ENCODE results near the gene FIGN. TPM values are rescaled to one million over a fixed set of nuclear protein-coding genes. Genes with fewer than 3 reads are reported as not detected.

Gene FIGN
- total and polyA plus RNA-seq, 2 of the 4 experiments (the other 2 are of a cell fraction) = 0.77 to 0.90 TPM

- peaks cover 5% of the 10 kb centered on the region; the same call in 1 of the 2 replicates for H3K36me3 ChIP-seq (ENCODE audit: control insufficient read depth, insufficient read depth, low read length)
- no peak for TF ChIP-seq RFX5 (IDR thresholded peaks at IDR 0.05; ENCODE audit: low read depth, low read length)
- TF ChIP-seq MAFK (IDR thresholded peaks at IDR 0.05; ENCODE audit: low read depth, low read length) = no peak
- dilution Hi-C loops (cut with HindIII; ENCODE audit: low sequenced_read_pairs, unreplicated experiment) (no loop called here), in situ Hi-C loops (cut with MboI; ENCODE audit: low sequenced_read_pairs) (no loop called here), intact Hi-C loops (cut with micrococcal nuclease) (no loop called here)
- H4K20me1 ChIP-seq (ENCODE audit: insufficient read depth, low read length) = no peaks in the 10 kb centered on the region
- H2AK9ac ChIP-seq (replicated peaks; ENCODE audit: low read depth, low read length, poor library complexity) = no peak overlapping the region
- no peak overlapping the region for H2BK15ac ChIP-seq (ENCODE audit: low read depth, low read length)
- no peak overlapping the region for H3K18ac ChIP-seq (ENCODE audit: low read depth, low read length)
- H3K23ac ChIP-seq (ENCODE audit: low read depth, low read length) = no peak overlapping the region
- no peak overlapping the region for H2BK5ac ChIP-seq (ENCODE audit: low read depth, low read length, poor library complexity, severe bottlenecking)
- WGBS, 2 experiments (ENCODE audit: extremely low coverage in 2 of 2, insufficient read length in 1 of 2) = 90% methylated on average over 3 of the region's 8 CpGs; no CpG with 5 or more reads in 1 of the 2 experiments
- no peak overlapping the region for H4K8ac ChIP-seq (ENCODE audit: low read depth in 2 of 2, low read length in 2 of 2)
- no peak overlapping the region for H2BK20ac ChIP-seq (ENCODE audit: low read depth, low read length)
- BruUV-seq (replicated peaks) = no TSS peak
- H3K4me2 ChIP-seq (ENCODE audit: low read depth, low read length) = no peak overlapping the region
- no peaks in the 10 kb centered on the region for H3K79me1 ChIP-seq (ENCODE audit: low read depth in 1 of 2, low read length in 2 of 2)
- H2AFZ ChIP-seq (replicated peaks; ENCODE audit: low read length, poor library complexity) = no peak overlapping the region
- no peak overlapping the region for H3K27ac ChIP-seq (ENCODE audit: insufficient read depth, low read length)
- H2AK5ac ChIP-seq (ENCODE audit: low read depth, low read length) = no peak overlapping the region
- no peak overlapping the region for H4K91ac ChIP-seq (ENCODE audit: insufficient read depth, low read depth, low read length)
- H3K4me1 ChIP-seq (ENCODE audit: control insufficient read depth, insufficient read depth, low read length) = no peaks in the 10 kb centered on the region
- H3K14ac ChIP-seq (replicated peaks; ENCODE audit: low read depth, low read length) = no peak overlapping the region
- no peak overlapping the region for H2BK120ac ChIP-seq (ENCODE audit: low read depth, low read length)
- H3K56ac ChIP-seq (ENCODE audit: extremely low read depth, insufficient read depth, low read length) = no peak overlapping the region
- H4K5ac ChIP-seq (ENCODE audit: low read depth, low read length) = no peak overlapping the region
- no peak overlapping the region for H3K4me3 ChIP-seq (ENCODE audit: insufficient read depth, low read depth, low read length)
- ATAC-seq (ENCODE audit: low read depth) (no peak), DNase-seq (no peak)
- POLR2A ChIA-PET (ENCODE audit: unreplicated experiment) = no interaction called here
- no peak overlapping the region for H3K9ac ChIP-seq (ENCODE audit: low read depth, low read length)
- H3K9me3 ChIP-seq (ENCODE audit: control insufficient read depth, insufficient read depth, low read length) = no peaks in the 10 kb centered on the region
- H3K27me3 ChIP-seq (ENCODE audit: control insufficient read depth, insufficient read depth, low read length) = no peaks in the 10 kb centered on the region
- CTCF ChIA-PET = no interaction called here
- H3K9me1 ChIP-seq (ENCODE audit: insufficient read depth, low read length) = 0 out of 2 replicates have a peak, but pooled peaks cover 4% of the 10 kb centered on the region
- H3K4ac ChIP-seq (ENCODE audit: low read depth, low read length) = no peak overlapping the region
Measured at GRCh38 chr2:163611557-163611906, 124.3 kb downstream of the FIGN start.

Data from IMR-90 (cell line).